H1 (cell line): ENCODE results near the gene DIAPH2. TPM values are rescaled to one million over a fixed set of nuclear protein-coding genes. Genes with fewer than 3 reads are reported as not detected.

Source experiments
- CHD2 ChIP-seq: IDR thresholded peaks from 2 replicates; pipeline ENCODE4 v1.6.1; 2012; ENCODE audit warnings: low read length, improper control_type of control experiment
- CHD7 ChIP-seq: fragments of 300-600 bp; sonication (generic); IDR thresholded peaks from 2 replicates; pipeline ENCODE4 v1.7.1; 2012; ENCODE audit warnings: low read length, moderate library complexity, mild to moderate bottlenecking, inconsistent platforms; ENCODE audit not compliant: insufficient replicate concordance
- EZH2 ChIP-seq: fragments of 200-600 bp; sonication (generic); IDR thresholded peaks from 2 replicates; pipeline ENCODE4 v1.7.1; 2012; ENCODE audit warnings: low read depth, mild to moderate bottlenecking, moderate library complexity, low read length, inconsistent platforms; ENCODE audit not compliant: severe bottlenecking
- SP1 ChIP-seq: IDR thresholded peaks from 2 replicates; pipeline ENCODE4 v1.6.1; 2011; ENCODE audit warnings: low read depth, low read length
- USF2 ChIP-seq: IDR thresholded peaks from 2 replicates; pipeline ENCODE4 v1.6.1; 2011; ENCODE audit warnings: low read length, improper control_type of control experiment
- polyA plus RNA-seq, 7 experiments: library from polyadenylated mRNA; depleted of rRNA in 3 of 7; stranded (reverse) in 5 of 7; unstranded in 2 of 7; fragments of >200 nt in 5 of 7; fragments of 200-250 nt in 2 of 7; gene quantifications; 1 replicate in 5 of 7; 2 replicates in 1 of 7; 4 replicates in 1 of 7; pipeline versions ENCODE4 v1.2.1 to v1.2.3, GENCODE V29; 2011 to 2013; ENCODE audit warnings: missing spikeins in 2 of 7, mixed read lengths in 2 of 7
- total RNA-seq: library from RNA; stranded (reverse); fragmentation: NEBNext Ultra II Directional; extraction: Animal tissue kit (Norgen Biotek cat#: 25700); gene quantifications from 2 replicates; pipeline ENCODE4 v1.2.1, GENCODE V29; 2021

The DIAPH2 gene
- total and polyA plus RNA-seq, 2 of the 8 experiments (the other 6 are each of a cell fraction or from before 2014, with no cell fraction given), result 4.4 to 24.3 TPM

- TF ChIP-seq USF2 (peak; percentile 36; the same call in 1 of the 2 replicates), CHD2 (no peak), EZH2 (no peak), SP1 (no peak), CHD7 (no peak)
Measured at GRCh38 chrX:96684339-96685209, at the start of gene DIAPH2 (continued).
